ENCODE measurements around the gene ZNF678. TPM values are rescaled to one million over a fixed set of nuclear protein-coding genes. Genes with fewer than 3 reads are reported as not detected.

The ZNF678 gene
- total and polyA plus RNA-seq, 2 donors (not counting 1 experiment from before 2014, with no cell fraction given): 5.5 to 16.0 TPM

DNA sequence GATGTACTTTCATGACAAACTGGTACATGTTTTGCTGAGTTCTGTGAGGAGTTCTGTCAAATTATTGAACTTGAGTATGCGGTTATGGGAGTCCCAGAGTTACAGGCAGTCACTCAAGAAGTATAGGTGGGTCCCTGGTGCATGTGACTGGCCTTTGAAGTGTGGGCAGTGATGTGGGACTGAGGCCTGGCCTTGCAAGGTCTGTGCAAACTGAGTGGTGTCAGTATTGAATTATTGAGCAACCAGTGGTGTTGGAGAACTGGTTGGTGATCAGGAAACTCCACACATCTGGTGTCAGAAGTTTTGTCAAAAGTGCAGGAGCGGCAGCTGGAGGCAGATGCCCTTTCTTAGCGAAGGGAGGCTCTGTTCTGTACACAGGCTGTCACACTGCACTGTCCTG, 5.2 kb downstream of the ZNF678 start:
- Histone ChIP-seq H3K27me3 (replicated peaks in 1 of 4; ENCODE audit: control extremely low read depth in 1 of 4, control insufficient read depth in 3 of 4, insufficient read depth in 4 of 4, low read length in 3 of 4) (no peaks in the 10 kb centered on the region), H3K4me1 (ENCODE audit: control insufficient read depth in 2 of 2, insufficient read depth in 2 of 2, low read length in 2 of 2) (peaks cover 8 to 9% of the 10 kb centered on the region in 2 donors), H3K4me2 (replicated peaks; ENCODE audit: low read depth, low read length, poor library complexity, severe bottlenecking) (no peak overlapping the region), H3K4me3 (ENCODE audit: control extremely low read depth in 1 of 5, extremely low read depth in 1 of 5, insufficient read depth in 1 of 5, low read depth in 2 of 5, low read length in 4 of 5) (no peak overlapping the region), H3K9ac (ENCODE audit: low read length) (no peak overlapping the region), H3K36me3 (replicated peaks in 1 of 2; ENCODE audit: control extremely low read depth in 1 of 2, control insufficient read depth in 1 of 2, extremely low read depth in 1 of 2, insufficient read depth in 2 of 2, low read length in 1 of 2) (peaks cover 0 to 10% of the 10 kb centered on the region in 2 experiments), H4K20me1 (ENCODE audit: control insufficient read depth, insufficient read depth, low read length, poor library complexity, severe bottlenecking) (peaks cover 42% of the 10 kb centered on the region), H3K27ac (ENCODE audit: low read length in 2 of 2) (no peak overlapping the region), H3K79me2 (ENCODE audit: control insufficient read depth, insufficient read depth, low read length) (peaks cover 90% of the 10 kb centered on the region), H3K9me3 (ENCODE audit: control extremely low read depth in 1 of 3, control insufficient read depth in 2 of 3, insufficient read depth in 1 of 3, low read length in 2 of 3) (peaks cover 0 to 3% (median 2%) of the 10 kb centered on the region in 3 donors), H2AFZ (ENCODE audit: insufficient read depth, low read depth, low read length, poor library complexity, severe bottlenecking) (no peak overlapping the region)
- 100% methylated on average over 3 of the region's 3 CpGs for WGBS (ENCODE audit: insufficient coverage)
- Mint-ChIP-seq H3K4me3 (no peak overlapping the region), H3K9me3 (ENCODE audit: insufficient read depth) (no peaks in the 10 kb centered on the region), H3K27me3 (no peaks in the 10 kb centered on the region), H3K4me1 (peaks cover 53% of the 10 kb centered on the region), H3K27ac (no peak overlapping the region)
- intact Hi-C loops (cut with micrococcal nuclease): no loop called here
- TF ChIP-seq EZH2 (IDR thresholded peaks at IDR 0.05; ENCODE audit: borderline replicate concordance, insufficient read depth, low read depth, low read length, poor library complexity, severe bottlenecking): no peak
- TF ChIP-seq, protein P1, sequence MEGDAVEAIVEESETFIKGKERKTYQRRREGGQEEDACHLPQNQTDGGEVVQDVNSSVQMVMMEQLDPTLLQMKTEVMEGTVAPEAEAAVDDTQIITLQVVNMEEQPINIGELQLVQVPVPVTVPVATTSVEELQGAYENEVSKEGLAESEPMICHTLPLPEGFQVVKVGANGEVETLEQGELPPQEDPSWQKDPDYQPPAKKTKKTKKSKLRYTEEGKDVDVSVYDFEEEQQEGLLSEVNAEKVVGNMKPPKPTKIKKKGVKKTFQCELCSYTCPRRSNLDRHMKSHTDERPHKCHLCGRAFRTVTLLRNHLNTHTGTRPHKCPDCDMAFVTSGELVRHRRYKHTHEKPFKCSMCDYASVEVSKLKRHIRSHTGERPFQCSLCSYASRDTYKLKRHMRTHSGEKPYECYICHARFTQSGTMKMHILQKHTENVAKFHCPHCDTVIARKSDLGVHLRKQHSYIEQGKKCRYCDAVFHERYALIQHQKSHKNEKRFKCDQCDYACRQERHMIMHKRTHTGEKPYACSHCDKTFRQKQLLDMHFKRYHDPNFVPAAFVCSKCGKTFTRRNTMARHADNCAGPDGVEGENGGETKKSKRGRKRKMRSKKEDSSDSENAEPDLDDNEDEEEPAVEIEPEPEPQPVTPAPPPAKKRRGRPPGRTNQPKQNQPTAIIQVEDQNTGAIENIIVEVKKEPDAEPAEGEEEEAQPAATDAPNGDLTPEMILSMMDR (IDR thresholded peaks at IDR 0.05): no peak
- DNase-seq (no peak), ATAC-seq (ENCODE audit: low read depth) (no peak)
- CTCF ChIA-PET: no interaction called here
- POLR2A ChIA-PET: no interaction called here

DNA sequence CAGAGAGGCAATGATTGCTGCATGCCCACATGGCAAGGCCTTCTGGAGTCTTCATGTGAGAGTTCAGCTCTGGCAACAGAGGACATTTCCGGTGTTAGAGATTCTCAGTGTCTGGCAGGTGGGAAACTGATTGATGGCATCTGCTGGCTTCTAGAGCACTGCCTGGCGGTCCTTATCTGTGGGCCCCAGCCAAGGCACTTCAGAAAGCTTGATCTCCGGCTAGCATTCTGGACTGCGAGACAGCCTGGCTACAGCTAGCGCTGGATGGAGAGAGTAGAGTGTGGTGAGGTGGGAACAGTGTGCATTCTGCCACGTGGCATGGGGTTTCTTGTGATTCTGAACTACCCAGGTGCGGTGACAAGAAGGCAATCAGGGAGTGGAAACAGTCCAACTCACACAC, 9.4 kb downstream of the ZNF678 start:
- intact Hi-C loops (cut with micrococcal nuclease): no loop called here
- ChIA-PET CTCF (no interaction called here), POLR2A (no interaction called here)
- TF ChIP-seq, protein P1 (IDR thresholded peaks at IDR 0.05): no peak
- TF ChIP-seq EZH2 (IDR thresholded peaks at IDR 0.05; ENCODE audit: borderline replicate concordance, insufficient read depth, low read depth, low read length, poor library complexity, severe bottlenecking): no peak
- Histone ChIP-seq H3K27ac (ENCODE audit: low read length in 2 of 2) (no peak overlapping the region), H3K4me1 (ENCODE audit: control insufficient read depth in 2 of 2, insufficient read depth in 2 of 2, low read length in 2 of 2) (no peaks in the 10 kb centered on the region), H3K79me2 (ENCODE audit: control insufficient read depth, insufficient read depth, low read length) (peaks cover 96% of the 10 kb centered on the region), H4K20me1 (ENCODE audit: control insufficient read depth, insufficient read depth, low read length, poor library complexity, severe bottlenecking) (peaks cover 52% of the 10 kb centered on the region), H3K9ac (ENCODE audit: low read length) (no peak overlapping the region), H3K36me3 (replicated peaks in 1 of 2; ENCODE audit: control extremely low read depth in 1 of 2, control insufficient read depth in 1 of 2, extremely low read depth in 1 of 2, insufficient read depth in 2 of 2, low read length in 1 of 2) (peaks cover 1 to 10% of the 10 kb centered on the region in 2 experiments), H3K27me3 (replicated peaks in 1 of 4; ENCODE audit: control extremely low read depth in 1 of 4, control insufficient read depth in 3 of 4, insufficient read depth in 4 of 4, low read length in 3 of 4) (no peaks in the 10 kb centered on the region), H3K4me3 (ENCODE audit: control extremely low read depth in 1 of 5, extremely low read depth in 1 of 5, insufficient read depth in 1 of 5, low read depth in 2 of 5, low read length in 4 of 5) (no peak overlapping the region), H3K4me2 (replicated peaks; ENCODE audit: low read depth, low read length, poor library complexity, severe bottlenecking) (no peak overlapping the region), H3K9me3 (ENCODE audit: control extremely low read depth in 1 of 3, control insufficient read depth in 2 of 3, insufficient read depth in 1 of 3, low read length in 2 of 3) (peaks cover 3 to 17% (median 5%) of the 10 kb centered on the region in 3 donors), H2AFZ (ENCODE audit: insufficient read depth, low read depth, low read length, poor library complexity, severe bottlenecking) (no peak overlapping the region)
- Mint-ChIP-seq H3K27me3 (no peaks in the 10 kb centered on the region), H3K4me3 (no peak overlapping the region), H3K9me3 (ENCODE audit: insufficient read depth) (peaks cover 20% of the 10 kb centered on the region), H3K27ac (no peak overlapping the region), H3K4me1 (peaks cover 54% of the 10 kb centered on the region)
- WGBS (ENCODE audit: insufficient coverage): 98% methylated on average over 7 of the region's 7 CpGs
- no peak for ATAC-seq (ENCODE audit: low read depth)
- DNase-seq: no peak

Data from B cell (primary cell).